ENCODE data around the gene FBXO11. TPM values are rescaled to one million over a fixed set of nuclear protein-coding genes. Genes with fewer than 3 reads are reported as not detected.

Gene FBXO11
- total and polyA plus RNA-seq, 10 of the 15 experiments (the other 5 are each of a cell fraction or from before 2014, with no cell fraction given) = 5.9 to 38.9 (median 22.5) TPM

DNA sequence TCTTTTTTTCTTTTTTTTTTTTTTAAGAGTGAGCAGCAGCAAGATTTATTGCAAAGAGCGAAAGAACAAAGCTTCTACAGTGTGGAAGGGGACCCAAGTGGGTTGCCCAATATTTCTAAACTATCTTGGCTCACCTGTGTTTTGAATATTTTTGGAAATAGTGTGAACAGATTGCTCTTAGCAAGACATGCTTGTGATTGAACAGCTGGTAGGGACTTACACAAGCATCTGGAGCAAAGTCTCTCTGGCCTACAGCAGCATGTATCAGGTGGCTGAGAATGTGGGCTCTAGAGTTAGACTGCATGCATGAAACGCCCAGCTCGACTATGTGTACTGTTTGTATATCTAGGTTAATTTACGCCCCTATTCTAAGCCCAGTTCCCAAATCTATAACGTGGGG is 40.3 kb upstream of the FBXO11 start:
- Histone ChIP-seq H3K27me3 (replicated peaks in 1 of 2; ENCODE audit: control insufficient read depth in 2 of 2, insufficient read depth in 2 of 2, low read length in 1 of 2) (no peaks in the 10 kb centered on the region), H3K9ac (ENCODE audit: control insufficient read depth, insufficient read depth, low read length) (no peak overlapping the region), H4K20me1 (ENCODE audit: control insufficient read depth, insufficient read depth) (no peaks in the 10 kb centered on the region), H3K4me2 (ENCODE audit: control insufficient read depth, insufficient read depth) (no peak overlapping the region), H3K36me3 (ENCODE audit: control insufficient read depth in 2 of 2, insufficient read depth in 2 of 2, low read length in 1 of 2) (no peaks in the 10 kb centered on the region), H3K9me3 (replicated peaks; ENCODE audit: control insufficient read depth, insufficient read depth, low read length) (no peaks in the 10 kb centered on the region), H2AFZ (ENCODE audit: control insufficient read depth, low read depth, low read length) (no peak overlapping the region), H3K4me3 (no peak overlapping the region), H3K27ac (ENCODE audit: control insufficient read depth, insufficient read depth) (no peak overlapping the region), H3K79me2 (ENCODE audit: control insufficient read depth, insufficient read depth, low read length) (no peaks in the 10 kb centered on the region), H3K4me1 (ENCODE audit: control insufficient read depth, insufficient read depth, low read length) (no peaks in the 10 kb centered on the region)
- RAD21 ChIA-PET (ENCODE audit: unreplicated experiment) = no interaction called here
- SMC1A ChIA-PET (ENCODE audit: uncharacterized antibody, unreplicated experiment) = no interaction called here
- POLR2A ChIA-PET = no interaction called here
- in situ Hi-C loops (cut with MboI) (no loop called here), intact Hi-C loops (cut with micrococcal nuclease; ENCODE audit: unreplicated experiment) (no loop called here)
- TF ChIP-seq BACH1 (IDR thresholded peaks at IDR 0.05; ENCODE audit: borderline replicate concordance) = no peak
- TF ChIP-seq, protein P1, sequence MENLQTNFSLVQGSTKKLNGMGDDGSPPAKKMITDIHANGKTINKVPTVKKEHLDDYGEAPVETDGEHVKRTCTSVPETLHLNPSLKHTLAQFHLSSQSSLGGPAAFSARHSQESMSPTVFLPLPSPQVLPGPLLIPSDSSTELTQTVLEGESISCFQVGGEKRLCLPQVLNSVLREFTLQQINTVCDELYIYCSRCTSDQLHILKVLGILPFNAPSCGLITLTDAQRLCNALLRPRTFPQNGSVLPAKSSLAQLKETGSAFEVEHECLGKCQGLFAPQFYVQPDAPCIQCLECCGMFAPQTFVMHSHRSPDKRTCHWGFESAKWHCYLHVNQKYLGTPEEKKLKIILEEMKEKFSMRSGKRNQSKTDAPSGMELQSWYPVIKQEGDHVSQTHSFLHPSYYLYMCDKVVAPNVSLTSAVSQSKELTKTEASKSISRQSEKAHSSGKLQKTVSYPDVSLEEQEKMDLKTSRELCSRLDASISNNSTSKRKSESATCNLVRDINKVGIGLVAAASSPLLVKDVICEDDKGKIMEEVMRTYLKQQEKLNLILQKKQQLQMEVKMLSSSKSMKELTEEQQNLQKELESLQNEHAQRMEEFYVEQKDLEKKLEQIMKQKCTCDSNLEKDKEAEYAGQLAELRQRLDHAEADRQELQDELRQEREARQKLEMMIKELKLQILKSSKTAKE (IDR thresholded peaks at IDR 0.05; ENCODE audit: low read depth, poor library complexity, severe bottlenecking) = no peak
- no peak for TF ChIP-seq SUZ12 (IDR thresholded peaks at IDR 0.05; ENCODE audit: unreplicated experiment)
- TF ChIP-seq NFXL1 (IDR thresholded peaks at IDR 0.05; ENCODE audit: borderline replicate concordance) = no peak
- no peak for TF ChIP-seq SP1 (IDR thresholded peaks at IDR 0.05; ENCODE audit: low read depth, low read length)
- no peak for TF ChIP-seq YBX1 (IDR thresholded peaks at IDR 0.05)
- no peak for TF ChIP-seq RAD51 (IDR thresholded peaks at IDR 0.05)
- TF ChIP-seq TAF1 (IDR thresholded peaks at IDR 0.05; ENCODE audit: borderline replicate concordance, low read depth, low read length) = no peak
- TF ChIP-seq, protein P2, sequence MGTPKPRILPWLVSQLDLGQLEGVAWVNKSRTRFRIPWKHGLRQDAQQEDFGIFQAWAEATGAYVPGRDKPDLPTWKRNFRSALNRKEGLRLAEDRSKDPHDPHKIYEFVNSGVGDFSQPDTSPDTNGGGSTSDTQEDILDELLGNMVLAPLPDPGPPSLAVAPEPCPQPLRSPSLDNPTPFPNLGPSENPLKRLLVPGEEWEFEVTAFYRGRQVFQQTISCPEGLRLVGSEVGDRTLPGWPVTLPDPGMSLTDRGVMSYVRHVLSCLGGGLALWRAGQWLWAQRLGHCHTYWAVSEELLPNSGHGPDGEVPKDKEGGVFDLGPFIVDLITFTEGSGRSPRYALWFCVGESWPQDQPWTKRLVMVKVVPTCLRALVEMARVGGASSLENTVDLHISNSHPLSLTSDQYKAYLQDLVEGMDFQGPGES (IDR thresholded peaks at IDR 0.05) = no peak
- BruUV-seq (replicated peaks) = no TSS peak
- ATAC-seq = no peak
- FAIRE-seq = no peak
- CTCF ChIA-PET = interaction anchor here (0.6 kb wide), 1 partner anchor 25 kb away, joined by 3 read pairs; no protein-coding TSS in a partner anchor
- DNase-seq (ENCODE audit: low read depth, low spot score) = no peak
- WGBS (ENCODE audit: insufficient coverage, insufficient replicate concordance, low lambda C conversion rate, missing lambda C conversion rate) = 30% methylated on average over 5 of the region's 5 CpGs

Data from GM12878 (cell line).